ENCODE data around the gene GAS7. TPM values are rescaled to one million over a fixed set of nuclear protein-coding genes. Genes with fewer than 3 reads are reported as not detected.

Gene GAS7
- total RNA-seq, 1 experiment from 2014 or later: 12.3 TPM

GRCh38 chr17:10103712-10104111 lies 94.7 kb downstream of the GAS7 start (continued):
- TF ChIP-seq ZNF423 (CRISPR knock-in tag; IDR thresholded peaks at IDR 0.05) (no peak), ZNF138 (CRISPR knock-in tag; conservative IDR thresholded peaks at IDR 0.05) (no peak), PRDM15 (CRISPR knock-in tag; IDR thresholded peaks at IDR 0.05) (no peak)

DNA sequence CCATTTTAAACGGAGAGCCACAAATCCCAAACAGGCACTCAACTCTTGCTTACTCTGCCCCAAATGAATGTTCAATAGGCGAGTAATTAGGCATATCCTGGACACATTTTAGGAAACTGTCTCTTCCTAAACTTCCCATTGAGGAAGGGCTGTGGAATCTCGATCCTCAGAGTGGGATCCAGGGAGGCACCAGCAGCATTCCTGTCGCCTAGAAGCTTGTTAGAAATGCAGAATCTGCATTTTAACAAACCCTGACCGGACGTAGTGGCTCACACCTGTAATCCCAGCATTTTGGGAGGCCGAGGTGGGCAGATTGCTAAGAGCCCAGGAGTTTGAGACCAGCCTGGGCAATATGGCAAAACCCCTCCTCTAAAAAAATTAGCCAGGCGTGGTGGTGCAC lies 95.6 kb downstream of the GAS7 start:
- ChIA-PET POLR2A (no interaction called here), CTCF (no interaction called here)
- Mint-ChIP-seq H3K9me3 (no peaks in the 10 kb centered on the region), H3K27me3 (ENCODE audit: low read depth) (no peaks in the 10 kb centered on the region), H3K36me3 (no peaks in the 10 kb centered on the region), H3K4me3 (no peak overlapping the region), H3K27ac (no peak overlapping the region), H3K4me1 (peaks cover 16% of the 10 kb centered on the region)
- DNase-seq (ENCODE audit: low spot score): no peak
- TF ChIP-seq ERG (CRISPR knock-in tag; IDR thresholded peaks at IDR 0.05): no peak
- no peak for TF ChIP-seq ATF1 (CRISPR knock-in tag; IDR thresholded peaks at IDR 0.05)
- TF ChIP-seq ZNF416 (CRISPR knock-in tag; IDR thresholded peaks at IDR 0.05): no peak
- TF ChIP-seq PRRX2 (CRISPR knock-in tag; IDR thresholded peaks at IDR 0.05): no peak
- TF ChIP-seq EMX1 (CRISPR knock-in tag; IDR thresholded peaks at IDR 0.05): no peak
- no peak for TF ChIP-seq ETV6 (CRISPR knock-in tag; IDR thresholded peaks at IDR 0.05)
- no peak for TF ChIP-seq NR2C2 (CRISPR knock-in tag; IDR thresholded peaks at IDR 0.05)
- TF ChIP-seq, protein P1, sequence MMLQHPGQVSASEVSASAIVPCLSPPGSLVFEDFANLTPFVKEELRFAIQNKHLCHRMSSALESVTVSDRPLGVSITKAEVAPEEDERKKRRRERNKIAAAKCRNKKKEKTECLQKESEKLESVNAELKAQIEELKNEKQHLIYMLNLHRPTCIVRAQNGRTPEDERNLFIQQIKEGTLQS (CRISPR knock-in tag; conservative IDR thresholded peaks at IDR 0.05): no peak
- TF ChIP-seq, protein P2, sequence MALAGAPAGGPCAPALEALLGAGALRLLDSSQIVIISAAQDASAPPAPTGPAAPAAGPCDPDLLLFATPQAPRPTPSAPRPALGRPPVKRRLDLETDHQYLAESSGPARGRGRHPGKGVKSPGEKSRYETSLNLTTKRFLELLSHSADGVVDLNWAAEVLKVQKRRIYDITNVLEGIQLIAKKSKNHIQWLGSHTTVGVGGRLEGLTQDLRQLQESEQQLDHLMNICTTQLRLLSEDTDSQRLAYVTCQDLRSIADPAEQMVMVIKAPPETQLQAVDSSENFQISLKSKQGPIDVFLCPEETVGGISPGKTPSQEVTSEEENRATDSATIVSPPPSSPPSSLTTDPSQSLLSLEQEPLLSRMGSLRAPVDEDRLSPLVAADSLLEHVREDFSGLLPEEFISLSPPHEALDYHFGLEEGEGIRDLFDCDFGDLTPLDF (CRISPR knock-in tag; IDR thresholded peaks at IDR 0.05): no peak
- TF ChIP-seq, protein P3, sequence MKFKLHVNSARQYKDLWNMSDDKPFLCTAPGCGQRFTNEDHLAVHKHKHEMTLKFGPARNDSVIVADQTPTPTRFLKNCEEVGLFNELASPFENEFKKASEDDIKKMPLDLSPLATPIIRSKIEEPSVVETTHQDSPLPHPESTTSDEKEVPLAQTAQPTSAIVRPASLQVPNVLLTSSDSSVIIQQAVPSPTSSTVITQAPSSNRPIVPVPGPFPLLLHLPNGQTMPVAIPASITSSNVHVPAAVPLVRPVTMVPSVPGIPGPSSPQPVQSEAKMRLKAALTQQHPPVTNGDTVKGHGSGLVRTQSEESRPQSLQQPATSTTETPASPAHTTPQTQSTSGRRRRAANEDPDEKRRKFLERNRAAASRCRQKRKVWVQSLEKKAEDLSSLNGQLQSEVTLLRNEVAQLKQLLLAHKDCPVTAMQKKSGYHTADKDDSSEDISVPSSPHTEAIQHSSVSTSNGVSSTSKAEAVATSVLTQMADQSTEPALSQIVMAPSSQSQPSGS (CRISPR knock-in tag; IDR thresholded peaks at IDR 0.05; ENCODE audit: borderline replicate concordance, low read depth): no peak
- no peak for TF ChIP-seq ZNF396 (CRISPR knock-in tag; IDR thresholded peaks at IDR 0.05; ENCODE audit: borderline replicate concordance)
- no peak for ATAC-seq

- CTCF ChIA-PET: no interaction called here
- POLR2A ChIA-PET: no interaction called here
- DNase-seq (ENCODE audit: low spot score) (no peak), ATAC-seq (no peak)
- 0 out of 2 replicates have a peak, but pooled peaks cover 4% of the 10 kb centered on the region for H3K4me1 Mint-ChIP-seq
- no peaks in the 10 kb centered on the region for H3K9me3 Mint-ChIP-seq
- H3K27ac Mint-ChIP-seq: no peak overlapping the region
- no peak overlapping the region for H3K4me3 Mint-ChIP-seq
- H3K27me3 Mint-ChIP-seq (ENCODE audit: low read depth): no peaks in the 10 kb centered on the region
- H3K36me3 Mint-ChIP-seq: no peaks in the 10 kb centered on the region
- no peak for TF ChIP-seq ZNF219 (CRISPR knock-in tag; IDR thresholded peaks at IDR 0.05; ENCODE audit: borderline replicate concordance)
- TF ChIP-seq, protein P4, sequence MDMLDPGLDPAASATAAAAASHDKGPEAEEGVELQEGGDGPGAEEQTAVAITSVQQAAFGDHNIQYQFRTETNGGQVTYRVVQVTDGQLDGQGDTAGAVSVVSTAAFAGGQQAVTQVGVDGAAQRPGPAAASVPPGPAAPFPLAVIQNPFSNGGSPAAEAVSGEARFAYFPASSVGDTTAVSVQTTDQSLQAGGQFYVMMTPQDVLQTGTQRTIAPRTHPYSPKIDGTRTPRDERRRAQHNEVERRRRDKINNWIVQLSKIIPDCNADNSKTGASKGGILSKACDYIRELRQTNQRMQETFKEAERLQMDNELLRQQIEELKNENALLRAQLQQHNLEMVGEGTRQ (CRISPR knock-in tag; IDR thresholded peaks at IDR 0.05): no peak
- no peak for TF ChIP-seq FOXJ3 (CRISPR knock-in tag; IDR thresholded peaks at IDR 0.05; ENCODE audit: borderline replicate concordance)
- TF ChIP-seq GABPB1 (CRISPR knock-in tag; IDR thresholded peaks at IDR 0.05): no peak
- no peak for TF ChIP-seq ZNF671 (CRISPR knock-in tag; IDR thresholded peaks at IDR 0.05)
- TF ChIP-seq, protein P5, sequence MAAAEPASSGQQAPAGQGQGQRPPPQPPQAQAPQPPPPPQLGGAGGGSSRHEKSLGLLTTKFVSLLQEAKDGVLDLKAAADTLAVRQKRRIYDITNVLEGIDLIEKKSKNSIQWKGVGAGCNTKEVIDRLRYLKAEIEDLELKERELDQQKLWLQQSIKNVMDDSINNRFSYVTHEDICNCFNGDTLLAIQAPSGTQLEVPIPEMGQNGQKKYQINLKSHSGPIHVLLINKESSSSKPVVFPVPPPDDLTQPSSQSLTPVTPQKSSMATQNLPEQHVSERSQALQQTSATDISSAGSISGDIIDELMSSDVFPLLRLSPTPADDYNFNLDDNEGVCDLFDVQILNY (CRISPR knock-in tag; IDR thresholded peaks at IDR 0.05): no peak
- TF ChIP-seq ZNF423 (CRISPR knock-in tag; IDR thresholded peaks at IDR 0.05): no peak
- no peak for TF ChIP-seq MYBL2 (CRISPR knock-in tag; IDR thresholded peaks at IDR 0.05)
- no peak for TF ChIP-seq ATF6 (CRISPR knock-in tag; IDR thresholded peaks at IDR 0.05)
- no peak for TF ChIP-seq ZNF317 (CRISPR knock-in tag; IDR thresholded peaks at IDR 0.05; ENCODE audit: borderline replicate concordance, low read depth)
Measured at GRCh38 chr17:10099051-10099571, 99.3 kb downstream of the GAS7 start.

All from WTC11 (cell line).